Natural killer cell treated with Interleukin-12 subunit alpha and Interleukin-12 subunit beta and Interleukin-15 and Interleukin-18, amount 100 ng/mL, for 72 hours (primary cell): ENCODE measurements around the gene GNB5. TPM values are rescaled to one million over a fixed set of nuclear protein-coding genes. Genes with fewer than 3 reads are reported as not detected.

Experiments
- ATAC-seq, 2 donors: fragments of 150-1000 bp; cut with Tn5 transposase in 1 of 2; sonication (Bioruptor Pico), chemical (Tn5 transposase) in 1 of 2; 2 replicates each; pipeline ENCODE4 v1.10.0; 2021
- DNase-seq: peaks from one replicate; pipeline ENCODE4 v3.0.0; 2022; ENCODE audit warnings: low spot score
- H3K27ac Mint-ChIP-seq, 2 donors: 1 replicate in 1 of 2; 2 replicates in 1 of 2; pipeline ENCODE4 v1.8.0; 2022; ENCODE audit warnings: mixed read lengths in 2 of 2, mild to moderate bottlenecking in 1 of 2, moderate library complexity in 1 of 2
- H3K27me3 Mint-ChIP-seq, 2 donors: 1 replicate in 1 of 2; 2 replicates in 1 of 2; pipeline ENCODE4 v1.8.0; 2022; ENCODE audit warnings: mixed read lengths in 2 of 2
- H3K36me3 Mint-ChIP-seq: one replicate; pipeline ENCODE4 v1.8.0; 2022; ENCODE audit warnings: mixed read lengths
- H3K4me1 Mint-ChIP-seq, 2 donors: 1 replicate in 1 of 2; 2 replicates in 1 of 2; pipeline ENCODE4 v1.8.0; 2022; ENCODE audit warnings: low read depth in 2 of 2, mixed read lengths in 2 of 2, mild to moderate bottlenecking in 1 of 2
- H3K4me3 Mint-ChIP-seq: one replicate; pipeline ENCODE4 v1.8.0; 2022; ENCODE audit warnings: mixed read lengths
- H3K9me3 Mint-ChIP-seq: 2 replicates; pipeline ENCODE4 v1.8.0; 2022; ENCODE audit warnings: mixed read lengths
- total RNA-seq, 2 donors: library from RNA; stranded (reverse); gene quantifications; one replicate each; pipeline ENCODE4 v1.2.3, GENCODE V29; 2022

The GNB5 gene
- total RNA-seq, 2 donors from 2014 or later: 7.1 to 11.2 TPM

GRCh38 chr15:52220937-52221660, 29.9 kb upstream of the GNB5 start:
- Mint-ChIP-seq H3K36me3 (no peaks in the 10 kb centered on the region), H3K27ac (peak overlapping the region; percentile 66 to 85), H3K4me1 (peaks cover 18 to 27% of the 10 kb centered on the region in 2 donors), H3K9me3 (no peaks in the 10 kb centered on the region), H3K4me3 (peak overlapping the region; percentile 76), H3K27me3 (no peaks in the 10 kb centered on the region)
- DNase-seq (no peak), ATAC-seq (peak in 1 of 2 donors; percentile 14)

GRCh38 chr15:52220251-52220650, 29.1 kb upstream of the GNB5 start:
- H3K27me3 Mint-ChIP-seq: no peaks in the 10 kb centered on the region
- H3K36me3 Mint-ChIP-seq: no peaks in the 10 kb centered on the region
- H3K4me1 Mint-ChIP-seq: peaks cover 18 to 27% of the 10 kb centered on the region in 2 donors
- ATAC-seq: no peak
- H3K4me3 Mint-ChIP-seq: no peak overlapping the region
- no peak for DNase-seq
- no peaks in the 10 kb centered on the region for H3K9me3 Mint-ChIP-seq
- no peak overlapping the region for H3K27ac Mint-ChIP-seq

GRCh38 chr15:52218816-52219215, 27.6 kb upstream of the GNB5 start:
- no peaks in the 10 kb centered on the region for H3K9me3 Mint-ChIP-seq
- no peak overlapping the region for H3K4me3 Mint-ChIP-seq
- peaks cover 18 to 27% of the 10 kb centered on the region in 2 donors for H3K4me1 Mint-ChIP-seq
- no peaks in the 10 kb centered on the region for H3K36me3 Mint-ChIP-seq
- no peak overlapping the region for H3K27ac Mint-ChIP-seq
- no peak for DNase-seq
- ATAC-seq: no peak
- H3K27me3 Mint-ChIP-seq: no peaks in the 10 kb centered on the region

- no peak for ATAC-seq
Measured at GRCh38 chr15:52218371-52218770, 27.2 kb upstream of the GNB5 start.

GRCh38 chr15:52217186-52217585, 26.0 kb upstream of the GNB5 start:
- no peaks in the 10 kb centered on the region for H3K9me3 Mint-ChIP-seq
- no peak for DNase-seq
- H3K4me1 Mint-ChIP-seq: peaks cover 13 to 22% of the 10 kb centered on the region in 2 donors
- H3K27me3 Mint-ChIP-seq: no peaks in the 10 kb centered on the region
- no peaks in the 10 kb centered on the region for H3K36me3 Mint-ChIP-seq
- peak in 1 of 2 donors; percentile 29 for ATAC-seq
- H3K4me3 Mint-ChIP-seq: no peak overlapping the region
- H3K27ac Mint-ChIP-seq: no peak overlapping the region

More at GRCh38 chr15:52218371-52218770, 27.2 kb upstream of the GNB5 start:
- no peaks in the 10 kb centered on the region for H3K27me3 Mint-ChIP-seq
- peaks cover 18 to 27% of the 10 kb centered on the region in 2 donors for H3K4me1 Mint-ChIP-seq
- no peak overlapping the region for H3K4me3 Mint-ChIP-seq
- no peaks in the 10 kb centered on the region for H3K9me3 Mint-ChIP-seq
- no peak overlapping the region for H3K27ac Mint-ChIP-seq
- H3K36me3 Mint-ChIP-seq: no peaks in the 10 kb centered on the region
- DNase-seq: no peak

GRCh38 chr15:52214553-52214952, 23.4 kb upstream of the GNB5 start:
- Mint-ChIP-seq H3K9me3 (no peaks in the 10 kb centered on the region), H3K27me3 (no peaks in the 10 kb centered on the region), H3K4me1 (peaks cover 0 to 6% of the 10 kb centered on the region in 2 donors), H3K4me3 (no peak overlapping the region), H3K27ac (no peak overlapping the region), H3K36me3 (no peaks in the 10 kb centered on the region)
- no peak for ATAC-seq
- DNase-seq: no peak

- no peak for ATAC-seq
- Mint-ChIP-seq H3K4me1 (peaks cover 0 to 2% of the 10 kb centered on the region in 2 donors), H3K27ac (peak overlapping the region in 1 of 2 donors; percentile 43), H3K4me3 (no peak overlapping the region), H3K27me3 (peaks cover 0 to 2% of the 10 kb centered on the region in 2 donors), H3K36me3 (no peaks in the 10 kb centered on the region), H3K9me3 (no peaks in the 10 kb centered on the region)
- DNase-seq: no peak
Measured at GRCh38 chr15:52213206-52213605, 22.0 kb upstream of the GNB5 start.

- no peak for DNase-seq
- ATAC-seq: peak; percentile 74 to 81
- Mint-ChIP-seq H3K36me3 (no peaks in the 10 kb centered on the region), H3K4me3 (no peak overlapping the region), H3K9me3 (no peaks in the 10 kb centered on the region), H3K4me1 (no peaks in the 10 kb centered on the region), H3K27me3 (peaks cover 0 to 2% of the 10 kb centered on the region in 2 donors), H3K27ac (no peak overlapping the region)
Measured at GRCh38 chr15:52208306-52208946, 17.2 kb upstream of the GNB5 start.

- ATAC-seq: no peak
- H3K4me1 Mint-ChIP-seq: no peaks in the 10 kb centered on the region
- H3K27ac Mint-ChIP-seq: no peak overlapping the region
- H3K27me3 Mint-ChIP-seq: peaks cover 0 to 2% of the 10 kb centered on the region in 2 donors
- no peaks in the 10 kb centered on the region for H3K9me3 Mint-ChIP-seq
- no peaks in the 10 kb centered on the region for H3K36me3 Mint-ChIP-seq
- H3K4me3 Mint-ChIP-seq: no peak overlapping the region
- no peak for DNase-seq
Measured at GRCh38 chr15:52207191-52207590, 16.0 kb upstream of the GNB5 start.

- Mint-ChIP-seq H3K4me1 (no peaks in the 10 kb centered on the region), H3K4me3 (no peak overlapping the region), H3K36me3 (no peaks in the 10 kb centered on the region), H3K27me3 (peaks cover 0 to 2% of the 10 kb centered on the region in 2 donors), H3K27ac (no peak overlapping the region), H3K9me3 (no peaks in the 10 kb centered on the region)
- ATAC-seq: no peak
- DNase-seq: no peak
Measured at GRCh38 chr15:52206446-52206845, 15.3 kb upstream of the GNB5 start.

GRCh38 chr15:52204657-52205056, 13.5 kb upstream of the GNB5 start:
- ATAC-seq (no peak), DNase-seq (no peak)
- H3K4me3 Mint-ChIP-seq: no peak overlapping the region
- peaks cover 0 to 2% of the 10 kb centered on the region in 2 donors for H3K27me3 Mint-ChIP-seq
- H3K36me3 Mint-ChIP-seq: no peaks in the 10 kb centered on the region
- no peak overlapping the region for H3K27ac Mint-ChIP-seq
- H3K4me1 Mint-ChIP-seq: no peaks in the 10 kb centered on the region
- H3K9me3 Mint-ChIP-seq: no peaks in the 10 kb centered on the region

- Mint-ChIP-seq H3K4me3 (no peak overlapping the region), H3K27me3 (no peaks in the 10 kb centered on the region), H3K4me1 (no peaks in the 10 kb centered on the region), H3K27ac (no peak overlapping the region), H3K9me3 (no peaks in the 10 kb centered on the region), H3K36me3 (no peaks in the 10 kb centered on the region)
- DNase-seq: no peak
- ATAC-seq: no peak
Measured at GRCh38 chr15:52200831-52201365, 9.7 kb upstream of the GNB5 start.

GRCh38 chr15:52199271-52199670, 8.1 kb upstream of the GNB5 start:
- H3K4me3 Mint-ChIP-seq: no peak overlapping the region
- H3K9me3 Mint-ChIP-seq: no peaks in the 10 kb centered on the region
- ATAC-seq: no peak
- no peak overlapping the region for H3K27ac Mint-ChIP-seq
- H3K27me3 Mint-ChIP-seq: no peaks in the 10 kb centered on the region
- no peaks in the 10 kb centered on the region for H3K4me1 Mint-ChIP-seq
- H3K36me3 Mint-ChIP-seq: no peaks in the 10 kb centered on the region
- no peak for DNase-seq

GRCh38 chr15:52196891-52197290, 5.7 kb upstream of the GNB5 start:
- ATAC-seq (no peak), DNase-seq (no peak)
- no peak overlapping the region for H3K4me3 Mint-ChIP-seq
- H3K27ac Mint-ChIP-seq: no peak overlapping the region
- no peaks in the 10 kb centered on the region for H3K27me3 Mint-ChIP-seq
- no peaks in the 10 kb centered on the region for H3K4me1 Mint-ChIP-seq
- H3K9me3 Mint-ChIP-seq: no peaks in the 10 kb centered on the region
- no peaks in the 10 kb centered on the region for H3K36me3 Mint-ChIP-seq
